ENCODE measurements around the gene DYNC1I1. TPM values are rescaled to one million over a fixed set of nuclear protein-coding genes. Genes with fewer than 3 reads are reported as not detected.

Gene DYNC1I1
- total and polyA plus RNA-seq, 2 of the 13 experiments (the other 11 are each of a cell fraction or from before 2014, with no cell fraction given), result not detected

DNA sequence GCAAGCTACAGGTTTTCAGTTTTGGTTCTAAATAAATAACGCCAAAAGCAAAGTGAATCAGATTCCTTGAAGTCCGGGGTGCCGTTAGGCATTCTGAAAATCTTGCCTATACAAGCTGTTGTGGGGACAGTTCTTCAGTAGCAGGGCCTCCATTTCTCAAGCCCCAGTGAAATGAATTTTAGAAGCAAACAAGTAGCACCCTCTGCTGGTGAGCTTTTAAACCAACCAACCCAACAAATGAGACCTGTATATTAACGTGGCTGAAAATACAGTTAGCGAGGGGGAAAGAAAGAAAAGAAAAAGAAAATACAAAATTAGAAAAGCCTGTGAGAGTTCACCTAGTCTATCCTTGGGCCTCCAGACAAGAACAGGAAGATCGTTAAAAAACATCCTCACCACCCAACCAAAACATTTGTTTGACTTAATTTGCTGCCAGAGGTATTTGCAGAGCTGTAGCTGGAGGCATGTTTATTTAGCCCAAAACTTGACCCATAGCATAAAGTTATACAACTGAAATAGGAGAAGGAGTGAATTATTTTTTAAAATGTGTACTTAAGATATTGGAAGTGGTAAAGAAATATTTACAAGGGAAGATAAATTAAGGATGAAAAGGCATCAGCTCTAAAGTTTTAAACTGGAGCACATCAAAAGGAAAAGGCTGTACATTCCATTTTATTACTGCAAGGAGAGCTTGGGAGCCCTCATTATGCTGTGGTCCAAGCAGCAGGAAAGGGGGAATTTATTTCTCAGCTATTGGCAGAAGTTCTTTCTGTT lies 98.9 kb downstream of the DYNC1I1 start:
- CTCF ChIA-PET (ENCODE audit: low intra/inter-chr PET ratio, low total read pairs), result interaction anchor here (0.9 to 1.9 kb wide), 2 partner anchors 149 to 153 kb away, joined by 6 to 26 read pairs; no protein-coding TSS in a partner anchor
- POLR2A ChIA-PET, result no interaction called here
- no peak overlapping the region for H3K9ac ChIP-seq (ENCODE audit: insufficient read depth, low read depth, low read length)
- in situ Hi-C loops (cut with HindIII; ENCODE audit: extremely low pct_ligation_motif_present, low pct_unique_long_range_greater_than_20kb) (loop anchor here (5.0 to 25.0 kb wide), 2 partner anchors 149 to 334 kb away; no protein-coding TSS in a partner anchor), intact Hi-C loops (cut with micrococcal nuclease; ENCODE audit: unreplicated experiment) (loop anchor here (1.0 kb wide), 3 partner anchors 76 to 153 kb away; no protein-coding TSS in a partner anchor)
- H3K27ac ChIP-seq (ENCODE audit: extremely low read length, insufficient read depth, low read length), result no peak overlapping the region
- no peaks in the 10 kb centered on the region for H4K20me1 ChIP-seq (ENCODE audit: insufficient read depth, low read length)
- no peak overlapping the region for H2AFZ ChIP-seq (ENCODE audit: low read length)
- H3K4me3 ChIP-seq (replicated peaks in 1 of 3; ENCODE audit: insufficient read depth in 1 of 3, low read depth in 2 of 3, low read length in 3 of 3), result no peak overlapping the region
- no peaks in the 10 kb centered on the region for H3K36me3 ChIP-seq (replicated peaks in 1 of 2; ENCODE audit: control insufficient read depth in 1 of 2, insufficient read depth in 2 of 2, low read length in 2 of 2)
- no peaks in the 10 kb centered on the region for H3K9me3 ChIP-seq (ENCODE audit: low read length)
- ATAC-seq (peak; percentile 71), DNase-seq (ENCODE audit: low spot score) (peak; percentile 43), FAIRE-seq (peak; percentile 74)
- H3K4me2 ChIP-seq (ENCODE audit: low read depth, low read length), result no peak overlapping the region
- no peaks in the 10 kb centered on the region for H3K4me1 ChIP-seq (ENCODE audit: insufficient read depth, low read length)
- TF ChIP-seq STAG1 (CRISPR knock-in tag; IDR thresholded peaks at IDR 0.05) (peak; percentile 62), HNF4A (CRISPR knock-in tag; IDR thresholded peaks at IDR 0.05) (no peak), SMC3 (IDR thresholded peaks at IDR 0.05; ENCODE audit: low read length) (peak; percentile 68), ZSCAN22 (CRISPR knock-in tag; IDR thresholded peaks at IDR 0.05) (no peak), RAD21 (CRISPR knock-in tag; IDR thresholded peaks at IDR 0.05) (peak; percentile 37; the same call in 1 of the 2 replicates)
- TF ChIP-seq, protein P1, sequence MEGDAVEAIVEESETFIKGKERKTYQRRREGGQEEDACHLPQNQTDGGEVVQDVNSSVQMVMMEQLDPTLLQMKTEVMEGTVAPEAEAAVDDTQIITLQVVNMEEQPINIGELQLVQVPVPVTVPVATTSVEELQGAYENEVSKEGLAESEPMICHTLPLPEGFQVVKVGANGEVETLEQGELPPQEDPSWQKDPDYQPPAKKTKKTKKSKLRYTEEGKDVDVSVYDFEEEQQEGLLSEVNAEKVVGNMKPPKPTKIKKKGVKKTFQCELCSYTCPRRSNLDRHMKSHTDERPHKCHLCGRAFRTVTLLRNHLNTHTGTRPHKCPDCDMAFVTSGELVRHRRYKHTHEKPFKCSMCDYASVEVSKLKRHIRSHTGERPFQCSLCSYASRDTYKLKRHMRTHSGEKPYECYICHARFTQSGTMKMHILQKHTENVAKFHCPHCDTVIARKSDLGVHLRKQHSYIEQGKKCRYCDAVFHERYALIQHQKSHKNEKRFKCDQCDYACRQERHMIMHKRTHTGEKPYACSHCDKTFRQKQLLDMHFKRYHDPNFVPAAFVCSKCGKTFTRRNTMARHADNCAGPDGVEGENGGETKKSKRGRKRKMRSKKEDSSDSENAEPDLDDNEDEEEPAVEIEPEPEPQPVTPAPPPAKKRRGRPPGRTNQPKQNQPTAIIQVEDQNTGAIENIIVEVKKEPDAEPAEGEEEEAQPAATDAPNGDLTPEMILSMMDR (CRISPR knock-in tag; IDR thresholded peaks at IDR 0.05), result peak; percentile 68
- WGBS (ENCODE audit: low lambda C conversion rate), result under 1% methylated on average over 6 of the region's 6 CpGs
- no peaks in the 10 kb centered on the region for H3K79me2 ChIP-seq (ENCODE audit: insufficient read depth, low read length)
- BruUV-seq (replicated peaks), result no TSS peak
- no peaks in the 10 kb centered on the region for H3K27me3 ChIP-seq (ENCODE audit: control insufficient read depth in 1 of 2, insufficient read depth in 2 of 2, low read length in 2 of 2)

Data from HepG2 (cell line).